ENCODE results near the gene EPHA3. TPM values are rescaled to one million over a fixed set of nuclear protein-coding genes. Genes with fewer than 3 reads are reported as not detected.

The EPHA3 gene
- total and polyA plus RNA-seq, 7 donors = under 0.01 to 23.5 (median 13.3) TPM; not detected in 1

GRCh38 chr3:89182056-89182455, 74.6 kb downstream of the EPHA3 start:
- H3K36me3 ChIP-seq = no peaks in the 10 kb centered on the region
- 69 to 93% methylated on average over 1 of the region's 1 CpG for WGBS, 2 donors
- intact Hi-C loops (cut with DNase I) = no loop called here
- no peak overlapping the region for H3K27ac ChIP-seq
- H3K9me3 ChIP-seq = no peaks in the 10 kb centered on the region
- TF ChIP-seq POLR2A (IDR thresholded peaks at IDR 0.05) (no peak), EP300 (IDR thresholded peaks at IDR 0.05) (no peak), POLR2AphosphoS5 (IDR thresholded peaks at IDR 0.05) (no peak)
- TF ChIP-seq, protein P1, sequence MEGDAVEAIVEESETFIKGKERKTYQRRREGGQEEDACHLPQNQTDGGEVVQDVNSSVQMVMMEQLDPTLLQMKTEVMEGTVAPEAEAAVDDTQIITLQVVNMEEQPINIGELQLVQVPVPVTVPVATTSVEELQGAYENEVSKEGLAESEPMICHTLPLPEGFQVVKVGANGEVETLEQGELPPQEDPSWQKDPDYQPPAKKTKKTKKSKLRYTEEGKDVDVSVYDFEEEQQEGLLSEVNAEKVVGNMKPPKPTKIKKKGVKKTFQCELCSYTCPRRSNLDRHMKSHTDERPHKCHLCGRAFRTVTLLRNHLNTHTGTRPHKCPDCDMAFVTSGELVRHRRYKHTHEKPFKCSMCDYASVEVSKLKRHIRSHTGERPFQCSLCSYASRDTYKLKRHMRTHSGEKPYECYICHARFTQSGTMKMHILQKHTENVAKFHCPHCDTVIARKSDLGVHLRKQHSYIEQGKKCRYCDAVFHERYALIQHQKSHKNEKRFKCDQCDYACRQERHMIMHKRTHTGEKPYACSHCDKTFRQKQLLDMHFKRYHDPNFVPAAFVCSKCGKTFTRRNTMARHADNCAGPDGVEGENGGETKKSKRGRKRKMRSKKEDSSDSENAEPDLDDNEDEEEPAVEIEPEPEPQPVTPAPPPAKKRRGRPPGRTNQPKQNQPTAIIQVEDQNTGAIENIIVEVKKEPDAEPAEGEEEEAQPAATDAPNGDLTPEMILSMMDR (IDR thresholded peaks at IDR 0.05) = no peak
- no peak for DNase-seq
- H3K27me3 ChIP-seq = no peaks in the 10 kb centered on the region
- H3K4me3 ChIP-seq = no peak overlapping the region
- peaks cover 0 to 8% (median 0%) of the 10 kb centered on the region in 4 donors for H3K4me1 ChIP-seq

DNA sequence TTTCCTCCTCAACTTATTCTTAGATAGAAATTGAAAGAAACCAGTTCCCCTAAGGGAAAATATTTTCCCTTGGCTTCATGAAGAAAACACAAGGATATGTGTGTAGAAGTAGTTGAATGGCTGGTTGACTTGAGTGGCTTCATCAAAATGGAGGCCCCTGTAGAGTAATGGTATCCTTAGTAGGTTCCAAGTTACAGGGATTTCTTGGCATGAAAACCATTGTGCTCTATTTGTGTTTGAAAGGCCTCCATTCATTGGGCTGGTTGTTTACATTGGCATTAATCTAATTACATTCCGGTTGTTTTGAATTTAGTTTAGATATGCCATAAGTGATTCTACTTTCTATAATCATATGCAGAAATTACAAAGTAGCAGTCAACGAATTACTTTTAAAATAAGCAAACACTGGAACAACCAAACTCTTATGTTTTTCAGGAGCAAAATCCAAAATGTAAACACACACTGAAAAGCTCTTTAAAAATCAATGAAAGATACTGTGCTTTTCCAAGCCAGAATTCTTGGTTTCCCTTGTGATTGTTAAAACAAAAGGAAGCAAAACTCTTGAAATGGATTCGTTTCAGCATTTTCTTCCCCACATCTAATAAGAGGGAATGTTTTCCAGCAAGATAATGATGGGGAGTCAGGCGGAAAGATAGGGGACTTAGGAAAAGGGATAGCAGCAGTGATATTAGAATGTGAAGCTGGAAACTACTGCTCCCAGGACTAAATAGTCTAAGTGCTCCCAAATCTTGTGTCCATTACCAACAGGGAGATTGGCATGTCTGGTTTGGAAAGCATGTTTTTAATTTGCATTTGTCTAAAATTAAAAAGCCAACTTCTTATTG, 77.0 kb downstream of the EPHA3 start:
- H3K4me1 ChIP-seq = peaks cover 0 to 8% (median 0%) of the 10 kb centered on the region in 4 donors
- 35 to 55% methylated on average over 4 of the region's 4 CpGs for WGBS, 2 donors
- no peak overlapping the region for H3K27ac ChIP-seq
- DNase-seq = no peak
- H3K27me3 ChIP-seq = no peaks in the 10 kb centered on the region
- no peaks in the 10 kb centered on the region for H3K36me3 ChIP-seq
- H3K4me3 ChIP-seq = no peak overlapping the region
- TF ChIP-seq EP300 (IDR thresholded peaks at IDR 0.05) (no peak), POLR2A (IDR thresholded peaks at IDR 0.05) (no peak), POLR2AphosphoS5 (IDR thresholded peaks at IDR 0.05) (no peak)
- TF ChIP-seq, protein P1 (IDR thresholded peaks at IDR 0.05) = no peak
- intact Hi-C loops (cut with DNase I) = no loop called here
- no peaks in the 10 kb centered on the region for H3K9me3 ChIP-seq

DNA sequence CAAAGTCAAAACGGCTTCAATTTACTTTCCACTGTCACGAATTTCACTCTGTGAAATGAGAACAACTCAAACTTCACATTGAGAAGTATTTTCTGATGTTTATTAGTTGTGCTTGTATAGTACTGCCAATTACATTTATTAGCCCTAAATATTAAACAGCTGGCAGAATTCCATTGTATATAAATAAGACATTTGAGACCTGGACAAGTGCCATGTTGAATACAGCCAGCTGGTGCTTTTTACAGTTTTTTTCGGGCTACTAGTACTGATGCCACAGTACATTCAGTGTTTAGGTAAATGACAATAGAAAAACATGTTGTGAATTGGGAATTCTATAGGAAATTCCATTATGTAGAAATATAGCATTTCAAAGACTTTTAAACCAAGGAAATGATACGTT, 79.0 kb downstream of the EPHA3 start:
- WGBS, 2 donors = 70 to 78% methylated on average over 4 of the region's 4 CpGs
- H3K4me3 ChIP-seq = no peak overlapping the region
- H3K4me1 ChIP-seq = no peaks in the 10 kb centered on the region

GRCh38 chr3:89198591-89198990, 91.2 kb downstream of the EPHA3 start:
- Histone ChIP-seq H3K4me3 (no peak overlapping the region), H3K9me3 (no peaks in the 10 kb centered on the region), H3K27me3 (no peaks in the 10 kb centered on the region), H3K36me3 (no peaks in the 10 kb centered on the region), H3K27ac (no peak overlapping the region), H3K4me1 (no peaks in the 10 kb centered on the region)
- 69 to 76% methylated on average over 3 of the region's 3 CpGs for WGBS, 2 donors
- TF ChIP-seq EP300 (IDR thresholded peaks at IDR 0.05) (no peak), POLR2AphosphoS5 (IDR thresholded peaks at IDR 0.05) (no peak), POLR2A (IDR thresholded peaks at IDR 0.05) (no peak)
- TF ChIP-seq, protein P1 (IDR thresholded peaks at IDR 0.05) = no peak
- DNase-seq = no peak
- intact Hi-C loops (cut with DNase I) = no loop called here

More for the DNA sequence above, 79.0 kb downstream of the EPHA3 start:
- no peak overlapping the region for H3K27ac ChIP-seq
- no peak for DNase-seq
- TF ChIP-seq POLR2A (IDR thresholded peaks at IDR 0.05) (no peak), EP300 (IDR thresholded peaks at IDR 0.05) (no peak), POLR2AphosphoS5 (IDR thresholded peaks at IDR 0.05) (no peak)
- TF ChIP-seq, protein P1 (IDR thresholded peaks at IDR 0.05) = no peak
- intact Hi-C loops (cut with DNase I) = no loop called here
- no peaks in the 10 kb centered on the region for H3K27me3 ChIP-seq
- H3K36me3 ChIP-seq = no peaks in the 10 kb centered on the region
- no peaks in the 10 kb centered on the region for H3K9me3 ChIP-seq
